ENCODE results near the gene BACE2.
"Not testable (repeated sequence)": the region's sequence is repeated elsewhere in the genome, so short reads cannot be mapped to it uniquely, and the experiment has no call there.

Gene BACE2

GRCh38 chr21:41215856-41216408 lies 48.0 kb downstream of the BACE2 start:
- DNase-seq (ENCODE audit: low read depth in 2 of 2) = no peak

- no peak for DNase-seq (ENCODE audit: low read depth in 2 of 2)
Measured at GRCh38 chr21:41216486-41216885, 48.5 kb downstream of the BACE2 start.

DNA sequence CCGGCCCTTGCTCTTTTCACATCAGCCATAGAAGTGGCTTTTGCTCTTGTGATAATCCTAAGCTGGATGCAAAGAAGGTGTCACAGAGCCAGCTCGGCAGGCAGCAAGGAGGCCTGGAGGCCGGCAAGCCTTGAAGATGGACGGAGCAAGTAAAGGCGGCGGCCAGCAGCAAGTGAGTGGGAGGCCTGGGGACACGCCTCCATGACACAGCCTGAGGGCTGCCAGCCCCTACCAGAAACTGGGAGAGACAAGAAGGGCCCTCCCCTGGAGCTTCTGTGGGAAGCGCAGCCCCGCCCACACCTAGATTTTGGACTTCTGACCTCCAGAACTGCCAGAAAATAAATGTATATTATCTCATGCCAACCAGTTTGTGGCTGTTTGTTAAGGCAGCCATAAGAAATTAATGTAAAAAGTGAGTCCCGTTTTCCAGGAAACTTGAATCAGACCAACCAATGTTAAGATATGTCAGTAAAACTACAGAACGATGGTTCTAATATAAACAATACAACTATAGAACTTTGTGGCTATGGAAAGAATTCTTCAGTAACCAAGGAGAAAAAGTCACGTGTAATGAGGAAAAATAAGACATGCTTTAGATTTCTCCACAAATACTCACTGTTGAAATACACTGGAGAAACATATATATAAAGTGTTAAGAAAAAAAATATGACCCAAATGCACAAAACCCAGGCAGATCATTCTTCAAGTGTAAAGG lies 49.9 kb downstream of the BACE2 start:
- no peak for DNase-seq (ENCODE audit: low read depth in 2 of 2)

GRCh38 chr21:41219498-41220207 lies 51.7 kb downstream of the BACE2 start:
- no peak for DNase-seq (ENCODE audit: low read depth in 2 of 2)

DNA sequence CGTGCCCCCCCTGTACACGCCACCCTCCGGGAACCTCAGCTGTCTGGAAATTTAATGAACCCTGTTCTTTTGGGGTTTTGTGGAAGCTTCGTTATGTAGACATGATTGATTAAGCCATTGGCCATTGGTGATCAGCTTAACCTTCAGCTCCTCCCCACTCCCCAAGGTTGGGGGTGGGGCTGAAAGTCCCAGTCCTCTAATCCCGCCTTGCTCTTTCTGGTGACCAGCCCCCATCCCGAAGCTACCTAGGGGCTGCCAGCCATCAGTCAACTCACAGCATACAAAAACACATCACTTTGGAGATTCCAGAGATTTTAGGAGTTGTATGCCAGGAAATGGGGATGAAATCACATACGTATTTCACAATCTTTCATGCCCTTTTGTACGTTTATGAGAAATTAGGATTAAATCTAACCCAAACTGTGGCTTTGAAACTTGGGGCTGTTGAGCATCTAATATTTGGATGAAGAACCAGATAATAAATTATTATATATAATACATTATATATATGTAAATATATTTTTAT lies 52.3 kb downstream of the BACE2 start:
- no peak for DNase-seq (ENCODE audit: low read depth in 2 of 2)

GRCh38 chr21:41222247-41223068 lies 54.5 kb downstream of the BACE2 start:
- DNase-seq (ENCODE audit: low read depth in 2 of 2) = no peak

DNA sequence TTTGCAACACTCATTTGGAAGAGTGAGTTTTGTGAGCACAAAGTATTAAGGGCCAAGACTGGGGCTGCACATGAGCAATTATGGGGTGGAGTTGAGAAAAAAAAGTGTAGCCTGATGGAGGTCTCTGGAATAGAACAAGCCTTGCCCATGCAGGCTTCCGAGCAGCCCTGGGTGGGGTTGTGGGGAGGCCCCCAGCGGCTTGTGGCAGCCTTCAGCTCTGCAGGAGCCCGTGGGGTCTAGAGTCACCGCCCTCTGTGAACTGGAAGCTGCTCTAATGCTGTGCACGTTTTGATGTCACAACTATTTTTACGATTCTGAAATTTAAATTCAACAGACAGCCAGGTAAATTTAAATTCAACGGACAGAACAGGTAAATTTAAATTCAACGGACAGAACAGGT lies 58.9 kb downstream of the BACE2 start:
- no peak for DNase-seq (ENCODE audit: low read depth in 2 of 2)

DNA sequence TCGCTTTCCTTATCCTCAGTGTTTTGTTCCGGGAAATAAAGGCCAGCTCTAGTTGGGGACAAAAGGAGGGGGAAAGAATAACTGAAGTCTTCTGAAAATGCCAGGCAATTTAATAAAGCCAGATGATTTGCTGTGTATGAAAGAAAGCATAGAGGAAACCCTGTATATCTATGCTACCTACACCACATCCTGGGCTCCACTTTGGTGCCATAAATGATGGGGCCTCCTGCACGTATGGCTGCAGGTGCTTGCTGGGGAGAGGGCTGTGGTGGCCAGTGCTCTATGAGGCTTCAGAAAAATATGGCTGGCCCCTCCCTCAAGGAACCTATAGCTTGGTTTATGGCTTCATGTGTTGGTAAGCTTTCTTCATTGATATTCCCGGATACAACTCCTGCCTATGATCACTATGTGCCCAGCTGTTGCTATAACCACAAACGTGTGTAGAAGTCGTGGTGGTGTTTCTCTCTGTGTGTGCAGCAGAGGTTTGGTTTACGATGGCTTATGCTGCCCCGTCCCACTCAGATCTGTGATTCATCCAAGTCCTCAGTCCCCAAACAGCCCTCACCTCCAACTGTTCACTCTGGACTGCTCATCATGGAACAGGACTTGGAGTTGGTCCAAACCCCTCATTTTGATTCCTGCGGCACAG lies 59.5 kb downstream of the BACE2 start:
- DNase-seq (ENCODE audit: low read depth in 2 of 2) = no peak

DNA sequence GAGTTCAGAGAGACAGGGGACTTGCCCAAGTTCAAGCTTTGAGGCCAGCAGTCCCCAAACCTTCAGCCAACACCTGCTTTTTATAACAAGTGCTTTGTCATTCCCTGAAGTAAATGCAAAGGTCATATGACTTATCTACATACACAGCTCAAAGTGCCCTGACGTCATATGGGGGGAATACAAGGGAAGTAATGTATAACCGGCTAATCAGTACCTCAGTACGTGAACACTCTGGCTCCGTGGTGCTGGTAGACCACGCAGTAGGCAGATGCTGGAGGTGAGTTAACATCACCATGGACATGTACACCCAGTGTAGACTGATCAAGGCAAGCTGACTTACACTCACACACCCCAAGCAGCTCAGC lies 60.0 kb downstream of the BACE2 start:
- DNase-seq (ENCODE audit: low read depth in 2 of 2) = no peak

DNA sequence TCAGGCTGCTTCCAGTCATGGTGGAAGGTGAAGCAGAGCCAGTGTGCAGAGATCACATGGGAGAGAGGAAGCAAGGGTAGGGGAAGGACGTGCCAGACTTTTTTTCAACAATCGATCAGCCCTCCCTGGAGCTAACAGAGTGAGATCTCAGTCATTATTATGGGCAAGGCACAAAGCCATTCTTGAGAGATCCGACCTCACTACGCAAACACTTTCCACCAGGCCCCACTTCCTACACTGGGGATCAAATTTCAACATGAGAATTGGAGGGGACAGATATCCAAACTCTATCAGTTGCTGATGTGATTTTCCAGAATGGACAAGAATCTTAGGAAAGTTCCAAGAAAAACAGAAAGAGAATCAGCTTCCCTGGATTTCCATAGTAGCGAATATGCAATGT lies 60.5 kb downstream of the BACE2 start:
- DNase-seq (ENCODE audit: low read depth in 2 of 2) = no peak

DNA sequence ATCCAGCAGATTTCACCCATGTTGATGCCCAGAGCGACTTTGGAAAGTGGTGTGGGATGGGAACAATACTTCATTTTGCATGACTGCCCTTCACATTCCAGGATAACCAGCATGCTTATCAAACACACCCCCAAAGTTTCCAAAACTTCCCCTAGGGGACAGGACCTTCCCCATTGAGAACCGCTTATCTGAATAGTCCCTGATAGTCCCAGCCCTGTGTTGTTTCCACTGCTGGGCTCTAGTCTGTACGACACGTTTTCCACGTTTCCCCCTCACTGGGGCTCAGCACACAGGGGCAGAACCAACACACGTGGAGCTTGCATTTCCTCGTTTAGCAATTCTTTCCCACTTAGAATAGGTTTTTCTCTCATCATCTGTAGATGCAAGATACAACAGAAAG lies 61.0 kb downstream of the BACE2 start:
- no peak for DNase-seq (ENCODE audit: low read depth in 2 of 2)

DNA sequence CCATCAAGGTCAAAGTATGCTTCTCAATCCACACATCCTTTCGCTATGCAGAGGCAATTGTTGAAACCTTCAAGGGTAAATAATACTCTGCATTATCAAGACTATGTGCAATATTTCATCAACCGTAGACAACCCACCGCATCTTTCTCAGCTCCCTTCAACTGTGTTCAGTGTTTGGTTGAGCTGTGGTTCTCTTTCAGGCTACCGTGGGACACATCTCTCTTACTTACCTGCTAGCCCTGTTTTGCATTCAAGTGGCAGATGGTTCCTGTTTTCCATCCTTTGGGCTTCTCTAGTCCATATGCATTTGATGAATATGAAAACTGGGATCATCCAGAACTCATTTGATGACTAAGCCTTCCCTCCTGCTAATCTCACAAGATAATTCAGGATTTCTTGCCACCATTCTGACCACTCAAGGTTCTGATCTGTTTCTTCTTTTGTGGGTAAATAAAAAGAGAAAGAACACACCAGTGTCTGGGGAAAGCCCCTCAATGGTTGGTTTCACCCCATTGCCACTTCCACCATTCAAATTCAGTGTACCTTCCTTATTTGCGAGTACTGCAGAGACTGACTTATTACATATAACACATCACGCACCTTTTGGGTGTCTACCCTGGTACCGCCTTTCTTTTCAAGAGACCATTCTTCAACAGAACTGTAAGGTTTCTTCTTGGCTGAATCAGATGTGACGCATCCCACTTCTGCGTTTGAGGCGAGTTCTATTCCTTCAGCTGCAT lies 61.7 kb downstream of the BACE2 start:
- no peak for DNase-seq (ENCODE audit: low read depth in 2 of 2)

- DNase-seq (ENCODE audit: low read depth in 2 of 2) = no peak
Measured at GRCh38 chr21:41230497-41230896, 62.5 kb downstream of the BACE2 start.

DNA sequence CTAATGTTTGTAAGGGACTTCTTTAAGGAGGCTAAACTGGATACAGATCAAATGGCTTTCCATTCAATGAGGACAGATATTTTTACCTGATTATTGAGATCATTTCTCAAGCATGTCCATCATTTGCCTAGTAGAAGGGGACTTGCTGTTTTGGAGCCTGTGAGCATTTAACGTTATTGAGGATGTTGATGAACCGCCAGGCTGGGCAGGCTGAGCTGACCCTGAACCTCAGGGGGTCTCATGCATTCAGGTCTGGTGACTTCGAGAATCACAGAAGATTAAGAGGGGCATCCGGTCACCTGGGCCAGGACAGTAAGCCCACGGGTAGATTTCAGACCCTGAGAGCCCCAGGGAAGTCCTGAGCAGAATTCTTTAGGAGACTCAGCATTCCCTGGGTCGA lies 63.1 kb downstream of the BACE2 start:
- DNase-seq (ENCODE audit: low read depth in 2 of 2) = no peak

- DNase-seq (ENCODE audit: low read depth in 2 of 2) = no peak
Measured at GRCh38 chr21:41232013-41232412, 64.1 kb downstream of the BACE2 start.

DNA sequence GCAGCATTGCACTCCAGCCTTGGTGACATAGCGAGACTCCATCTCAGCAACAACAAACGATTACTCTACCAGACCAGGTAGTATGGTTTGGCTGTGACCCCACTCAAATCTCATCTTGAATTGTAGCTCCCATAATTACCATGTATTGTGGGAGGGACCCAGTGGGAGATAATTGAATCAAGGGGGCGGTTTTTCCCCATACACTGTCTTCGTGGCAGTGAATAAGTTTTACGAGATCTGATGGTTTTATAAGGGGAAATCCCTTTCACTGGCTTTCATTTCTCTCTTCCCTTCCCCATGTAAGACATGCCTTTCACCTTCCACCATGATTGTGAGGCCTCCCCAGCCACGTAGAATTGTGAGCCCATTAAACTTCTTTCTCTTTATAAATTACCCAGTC lies 66.0 kb downstream of the BACE2 start:
- DNase-seq (ENCODE audit: low read depth in 2 of 2) = no peak

DNA sequence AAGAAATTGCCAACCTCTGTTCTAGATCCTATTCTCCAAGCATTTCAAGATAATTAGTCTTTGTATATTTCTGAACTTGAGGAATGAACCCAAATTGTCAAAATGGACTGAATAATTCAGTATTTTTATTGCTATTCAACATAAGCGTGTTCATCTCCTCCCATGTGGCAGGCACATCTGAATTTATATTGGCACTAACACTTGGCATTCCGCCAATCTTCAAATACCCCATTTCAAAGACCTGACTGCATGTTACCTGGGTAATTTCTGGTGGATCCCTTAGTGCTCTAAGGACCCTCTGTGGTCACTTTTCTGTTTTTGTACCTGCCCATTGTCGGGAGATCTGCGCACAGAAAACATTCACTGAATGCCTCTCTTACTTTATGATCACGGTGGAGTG lies 66.6 kb downstream of the BACE2 start:
- no peak for DNase-seq (ENCODE audit: low read depth in 2 of 2)

DNA sequence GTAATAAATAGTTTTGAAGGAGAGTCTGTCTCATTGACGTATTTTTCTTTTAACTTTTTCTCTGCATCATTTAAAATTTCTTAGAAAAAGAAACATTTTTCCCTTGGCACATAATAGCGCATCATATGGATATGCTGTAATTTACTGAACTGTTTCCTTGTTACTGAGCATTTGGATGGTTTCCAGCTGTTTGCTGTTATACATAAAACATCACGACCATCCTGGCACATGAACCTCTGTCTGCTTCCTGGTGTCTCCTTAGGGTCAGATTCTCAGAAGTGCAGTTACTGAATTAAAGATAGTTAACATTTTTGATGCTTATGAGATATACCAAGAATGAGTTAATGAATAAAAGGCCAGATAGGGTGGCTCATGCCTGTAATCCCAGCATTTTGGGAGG lies 67.2 kb downstream of the BACE2 start:
- DNase-seq (ENCODE audit: low read depth in 2 of 2) = no peak

GRCh38 chr21:41236352-41236973 lies 68.5 kb downstream of the BACE2 start:
- no peak for DNase-seq (ENCODE audit: low read depth in 2 of 2)

DNA sequence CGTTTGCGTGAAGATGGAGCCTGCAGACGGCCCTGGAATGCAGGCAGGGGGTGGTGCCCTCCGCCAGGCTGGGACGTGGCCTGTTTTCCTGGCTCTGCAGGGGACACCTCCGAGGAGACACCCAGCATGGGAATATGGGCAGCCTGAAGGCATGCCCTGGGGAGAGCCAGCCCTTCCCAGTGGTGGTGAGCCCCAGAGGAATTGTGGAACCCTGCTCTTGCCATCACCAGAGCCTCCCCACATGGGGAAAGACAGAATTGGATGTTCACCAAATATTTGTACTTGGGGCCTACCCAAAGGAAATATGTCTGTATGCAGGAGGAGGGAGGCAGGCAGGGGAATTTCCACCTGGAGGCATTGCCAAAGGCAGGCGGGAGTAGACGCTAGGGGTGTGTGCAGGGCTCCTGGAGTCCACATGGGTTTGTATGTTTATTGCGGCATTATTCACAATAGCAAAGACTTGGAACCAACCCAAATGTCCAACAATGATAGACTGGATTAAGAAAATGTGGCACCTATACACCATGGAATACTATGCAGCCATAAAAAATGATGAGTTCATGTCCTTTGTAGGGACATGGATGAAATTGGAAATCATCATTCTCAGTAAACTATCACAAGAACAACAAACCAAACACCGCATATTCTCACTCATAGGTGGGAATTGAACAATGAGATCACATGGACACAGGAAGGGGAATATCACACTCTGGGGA lies 70.3 kb downstream of the BACE2 start:
- DNase-seq (ENCODE audit: low read depth in 2 of 2) = not testable (repeated sequence)
